ENCODE measurements around the gene TSC22D1.

Gene TSC22D1

DNA sequence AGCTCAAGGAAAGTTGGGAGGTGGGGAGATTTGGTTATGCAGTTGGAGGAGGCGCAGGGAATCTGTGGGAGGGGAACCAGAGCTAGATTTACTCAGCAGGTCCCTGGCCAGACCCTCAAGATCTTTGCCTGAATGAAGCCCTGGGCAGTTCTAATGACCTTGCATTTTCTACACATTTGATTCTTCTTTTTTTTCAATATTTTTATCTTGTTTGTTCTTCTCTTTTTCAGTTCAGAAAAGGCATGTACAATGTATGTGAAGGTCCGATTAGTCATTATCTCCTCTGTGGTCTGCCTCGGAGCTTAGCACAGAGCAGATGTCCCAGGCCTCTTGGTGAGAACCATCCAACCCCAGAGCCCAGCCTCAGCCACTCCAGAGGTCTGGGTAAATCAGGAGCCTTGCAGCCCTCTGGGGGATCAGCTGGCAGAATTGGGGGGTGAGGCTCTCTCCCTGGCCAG, 178.3 kb downstream of the TSC22D1 start:
- TF ChIP-seq, protein P1, sequence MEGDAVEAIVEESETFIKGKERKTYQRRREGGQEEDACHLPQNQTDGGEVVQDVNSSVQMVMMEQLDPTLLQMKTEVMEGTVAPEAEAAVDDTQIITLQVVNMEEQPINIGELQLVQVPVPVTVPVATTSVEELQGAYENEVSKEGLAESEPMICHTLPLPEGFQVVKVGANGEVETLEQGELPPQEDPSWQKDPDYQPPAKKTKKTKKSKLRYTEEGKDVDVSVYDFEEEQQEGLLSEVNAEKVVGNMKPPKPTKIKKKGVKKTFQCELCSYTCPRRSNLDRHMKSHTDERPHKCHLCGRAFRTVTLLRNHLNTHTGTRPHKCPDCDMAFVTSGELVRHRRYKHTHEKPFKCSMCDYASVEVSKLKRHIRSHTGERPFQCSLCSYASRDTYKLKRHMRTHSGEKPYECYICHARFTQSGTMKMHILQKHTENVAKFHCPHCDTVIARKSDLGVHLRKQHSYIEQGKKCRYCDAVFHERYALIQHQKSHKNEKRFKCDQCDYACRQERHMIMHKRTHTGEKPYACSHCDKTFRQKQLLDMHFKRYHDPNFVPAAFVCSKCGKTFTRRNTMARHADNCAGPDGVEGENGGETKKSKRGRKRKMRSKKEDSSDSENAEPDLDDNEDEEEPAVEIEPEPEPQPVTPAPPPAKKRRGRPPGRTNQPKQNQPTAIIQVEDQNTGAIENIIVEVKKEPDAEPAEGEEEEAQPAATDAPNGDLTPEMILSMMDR (IDR thresholded peaks at IDR 0.05), result no peak

DNA sequence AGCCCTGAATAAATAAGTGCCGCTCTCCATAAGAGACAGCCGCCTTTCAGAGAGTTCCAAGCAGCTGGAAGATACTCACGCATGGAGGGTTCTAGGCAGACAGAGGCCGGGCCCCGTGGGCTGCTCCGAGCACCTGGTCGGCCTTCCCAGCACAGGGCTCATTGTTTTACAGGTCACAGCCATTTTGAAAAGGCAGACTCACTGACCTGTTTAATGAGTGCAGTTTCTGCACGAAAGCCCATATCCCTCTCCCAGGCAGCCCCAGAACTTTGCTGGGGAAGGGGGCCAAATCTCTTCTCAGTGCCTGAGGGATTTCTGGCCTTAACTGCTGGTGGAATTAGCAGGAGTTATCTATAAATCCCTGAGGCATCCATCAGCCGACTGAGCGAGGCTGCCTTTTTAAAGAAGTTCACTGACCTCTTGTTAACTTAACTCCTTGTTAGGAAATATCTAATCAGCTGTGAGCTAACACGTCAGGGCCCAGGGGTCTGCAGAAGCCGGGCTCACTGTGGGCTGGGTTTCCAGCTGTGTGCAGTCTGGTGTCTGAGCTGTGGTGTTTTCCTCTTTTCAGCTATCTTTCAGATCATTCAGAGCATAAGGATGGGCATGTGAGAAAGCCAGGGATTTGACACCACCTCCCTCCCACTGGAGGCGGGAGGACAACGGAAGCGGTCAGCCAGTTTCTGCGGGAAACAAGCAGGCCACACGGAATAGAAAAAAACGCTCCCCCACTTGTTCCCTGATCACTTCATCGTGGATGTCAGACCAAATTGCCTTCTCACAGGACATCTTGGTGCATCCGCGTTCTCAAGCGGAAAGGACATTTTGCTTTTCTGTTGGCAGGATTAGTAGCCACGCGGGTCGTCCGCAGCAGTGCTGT, 179.2 kb downstream of the TSC22D1 start:
- TF ChIP-seq, protein P1 (IDR thresholded peaks at IDR 0.05), result no peak

DNA sequence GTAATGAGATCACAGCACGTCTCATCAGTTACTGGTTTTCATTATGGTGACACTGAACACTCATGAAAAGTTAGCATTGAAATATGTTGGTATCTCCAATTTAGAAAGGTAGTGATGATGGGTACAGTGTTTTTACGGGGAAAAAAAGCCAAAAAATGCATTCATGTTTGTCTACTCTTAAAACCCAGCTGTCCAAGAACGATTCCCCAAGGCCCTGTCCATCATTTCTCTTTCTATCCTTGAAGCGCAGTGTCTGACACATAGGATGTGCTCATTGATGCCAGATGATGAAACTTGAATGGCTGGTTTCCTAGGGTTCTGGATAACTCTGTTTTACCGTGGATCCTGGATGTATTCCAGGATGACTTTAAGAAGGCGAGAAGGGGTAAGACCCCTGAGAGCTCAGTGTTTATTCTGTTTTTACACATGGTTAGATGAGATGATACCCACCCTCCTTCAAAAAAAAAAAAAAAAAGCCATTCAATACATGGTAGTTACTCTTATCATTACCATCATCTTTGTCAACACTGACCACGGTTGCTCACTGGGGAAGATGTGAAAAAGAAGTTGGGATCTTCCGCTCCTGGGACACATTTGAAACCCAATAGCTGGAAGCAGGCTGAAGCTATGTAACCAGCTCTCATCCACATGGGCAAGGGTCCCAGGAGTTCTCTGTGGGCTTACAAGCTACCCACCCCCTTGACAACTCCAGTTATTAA, 180.0 kb downstream of the TSC22D1 start:
- TF ChIP-seq, protein P1 (IDR thresholded peaks at IDR 0.05), result no peak

DNA sequence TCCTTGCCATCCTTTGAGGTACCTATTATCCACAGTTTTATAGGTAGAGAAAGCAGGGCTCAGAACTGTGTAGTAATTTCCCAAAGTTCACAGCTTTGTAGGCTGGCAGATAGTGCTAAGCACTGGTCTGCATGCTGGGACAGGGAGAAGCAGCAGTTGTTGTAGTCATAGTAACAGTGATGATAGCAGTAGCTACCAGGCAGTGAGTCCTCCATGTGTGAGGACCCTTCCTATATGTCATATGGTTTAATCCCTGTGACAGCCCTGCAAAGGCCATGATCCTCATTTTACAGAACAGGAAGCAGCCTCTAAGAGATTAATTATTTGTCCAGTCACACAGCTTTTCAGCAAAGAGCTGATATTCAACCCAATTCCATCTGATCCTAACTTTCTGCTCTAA, 181.5 kb downstream of the TSC22D1 start:
- TF ChIP-seq, protein P1 (IDR thresholded peaks at IDR 0.05), result no peak

DNA sequence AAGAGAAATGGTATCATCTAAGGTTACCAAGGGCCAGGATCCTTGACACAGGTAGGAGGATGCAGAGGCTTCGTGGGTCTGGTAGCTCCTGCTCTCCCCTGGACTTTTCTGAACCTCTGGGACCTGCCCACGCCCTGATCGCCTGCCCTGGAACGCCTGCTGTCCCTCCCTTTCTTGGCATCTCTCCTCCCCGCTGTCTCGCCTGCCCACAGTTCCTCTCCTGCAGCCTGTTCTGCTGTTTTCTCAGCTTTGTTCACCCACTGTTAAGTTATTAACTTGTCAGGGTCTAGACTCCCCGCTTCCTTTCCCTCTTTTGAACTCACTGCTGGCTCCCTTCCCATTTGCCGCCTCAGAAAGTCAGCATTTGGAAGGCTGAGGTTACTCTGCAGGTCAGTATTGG, 182.7 kb downstream of the TSC22D1 start:
- TF ChIP-seq, protein P1 (IDR thresholded peaks at IDR 0.05), result no peak

DNA sequence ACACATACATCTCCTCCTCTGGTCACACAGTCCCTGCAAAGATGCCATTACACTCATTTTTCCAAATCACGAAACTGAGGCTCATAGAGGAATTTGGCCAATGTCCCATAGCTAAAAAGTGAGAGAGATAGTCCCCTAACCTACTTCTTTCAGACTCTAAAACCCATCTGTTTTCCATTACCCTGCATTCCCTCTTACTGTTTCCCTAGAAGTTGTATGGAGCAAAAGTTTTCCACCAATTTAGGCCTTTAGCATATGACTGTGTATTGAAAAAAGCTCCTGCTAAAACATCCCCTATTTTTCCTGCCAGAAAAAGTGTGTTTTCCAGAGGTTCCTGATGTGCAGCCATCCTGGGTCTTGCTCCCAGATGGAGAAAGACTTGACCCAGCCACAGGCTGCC, 186.3 kb downstream of the TSC22D1 start:
- TF ChIP-seq, protein P1 (IDR thresholded peaks at IDR 0.05), result no peak

DNA sequence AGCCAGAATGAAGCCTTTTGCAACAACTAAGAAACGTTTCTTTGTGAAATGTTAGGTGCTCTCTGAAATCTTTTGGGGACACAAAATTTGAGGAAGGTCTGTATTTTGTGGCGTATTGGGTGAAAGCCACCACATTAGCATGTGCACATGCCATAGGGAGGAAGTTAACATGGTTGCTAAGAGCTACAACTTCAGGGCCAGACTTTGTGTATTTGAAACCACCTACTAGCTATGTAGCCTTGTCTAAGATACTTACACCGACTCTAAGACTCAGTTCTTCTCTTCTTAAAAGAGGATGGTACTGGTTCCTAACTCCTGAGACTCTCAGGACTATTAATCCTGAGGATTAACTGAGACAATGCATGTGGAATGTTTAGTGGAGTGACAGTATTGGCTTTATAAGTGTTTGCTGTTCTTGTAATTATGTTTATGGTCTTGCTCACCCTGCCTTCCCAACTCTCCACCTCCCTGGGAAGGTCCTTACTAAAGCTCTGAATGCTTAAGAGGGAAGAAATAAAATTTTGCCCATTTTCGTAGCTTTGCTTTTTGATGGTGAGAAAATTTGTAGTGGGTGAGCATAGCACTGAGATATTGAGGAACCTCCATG, 187.0 kb downstream of the TSC22D1 start:
- TF ChIP-seq, protein P1 (IDR thresholded peaks at IDR 0.05), result no peak
